RCC 7860 (cell line): Measurements from ENCODE around the gene CIPC.

Experiments used
- DNase-seq: peaks from one replicate; pipeline ENCODE4 v3.0.0-alpha.2; 2015; ENCODE audit warnings: low spot score
- FAIRE-seq: peaks from 2 replicates; lab custom pipeline; 2012; peaks lifted over from hg19 to GRCh38; lab: Jason Lieb, UNC

The CIPC gene

GRCh38 chr14:77100961-77101360, 2.9 kb downstream of the CIPC start:
- FAIRE-seq (no peak), DNase-seq (no peak)

GRCh38 chr14:77102154-77102553, 4.1 kb downstream of the CIPC start:
- DNase-seq (no peak), FAIRE-seq (no peak)

GRCh38 chr14:77103475-77103874, 5.4 kb downstream of the CIPC start:
- FAIRE-seq (no peak), DNase-seq (no peak)

GRCh38 chr14:77103951-77104350, 5.9 kb downstream of the CIPC start:
- FAIRE-seq (no peak), DNase-seq (no peak)

GRCh38 chr14:77104393-77104792, 6.3 kb downstream of the CIPC start:
- no peak for DNase-seq
- no peak for FAIRE-seq

- FAIRE-seq (no peak), DNase-seq (no peak)
Measured at GRCh38 chr14:77105145-77105939, 7.3 kb downstream of the CIPC start.

- DNase-seq, result no peak
- FAIRE-seq, result no peak
Measured at GRCh38 chr14:77106666-77107065, 8.6 kb downstream of the CIPC start.

GRCh38 chr14:77107228-77107627, 9.2 kb downstream of the CIPC start:
- DNase-seq (no peak), FAIRE-seq (no peak)

- FAIRE-seq, result no peak
- no peak for DNase-seq
Measured at GRCh38 chr14:77108753-77109152, 10.7 kb downstream of the CIPC start.

GRCh38 chr14:77109656-77110055, 11.6 kb downstream of the CIPC start:
- FAIRE-seq, result no peak

GRCh38 chr14:77110286-77110685, 12.2 kb downstream of the CIPC start:
- no peak for FAIRE-seq
- DNase-seq, result no peak

More at GRCh38 chr14:77109656-77110055, 11.6 kb downstream of the CIPC start:
- DNase-seq, result no peak

GRCh38 chr14:77111021-77111420, 13.0 kb downstream of the CIPC start:
- no peak for FAIRE-seq
- DNase-seq, result no peak

GRCh38 chr14:77113644-77114043, 15.6 kb downstream of the CIPC start:
- FAIRE-seq (no peak), DNase-seq (no peak)

- FAIRE-seq, result no peak
Measured at GRCh38 chr14:77114609-77115008, 16.6 kb downstream of the CIPC start.

GRCh38 chr14:77116172-77116817, 18.2 kb downstream of the CIPC start:
- DNase-seq (no peak), FAIRE-seq (no peak)

More at GRCh38 chr14:77114609-77115008, 16.6 kb downstream of the CIPC start:
- no peak for DNase-seq

GRCh38 chr14:77119851-77120250, 21.8 kb downstream of the CIPC start:
- no peak for DNase-seq
- no peak for FAIRE-seq

GRCh38 chr14:77120771-77121743, 23.0 kb downstream of the CIPC start:
- FAIRE-seq (no peak), DNase-seq (no peak)

GRCh38 chr14:77122526-77123125, 24.6 kb downstream of the CIPC start:
- FAIRE-seq (no peak), DNase-seq (no peak)

- DNase-seq (no peak), FAIRE-seq (no peak)
Measured at GRCh38 chr14:77123381-77124325, 25.6 kb downstream of the CIPC start.
